SH-SY5Y (cell line): Measurements from ENCODE around the gene DYNC1LI2.

ENCODE experiments used
- GATA2 ChIP-seq: IDR thresholded peaks from 2 replicates; pipeline ENCODE4 v1.6.1; 2011; ENCODE audit warnings: mild to moderate bottlenecking, low read depth, low read length
- GATA3 ChIP-seq: IDR thresholded peaks from 2 replicates; pipeline ENCODE4 v1.6.1; 2011; ENCODE audit warnings: low read depth, mild to moderate bottlenecking, low read length, moderate library complexity

DNA sequence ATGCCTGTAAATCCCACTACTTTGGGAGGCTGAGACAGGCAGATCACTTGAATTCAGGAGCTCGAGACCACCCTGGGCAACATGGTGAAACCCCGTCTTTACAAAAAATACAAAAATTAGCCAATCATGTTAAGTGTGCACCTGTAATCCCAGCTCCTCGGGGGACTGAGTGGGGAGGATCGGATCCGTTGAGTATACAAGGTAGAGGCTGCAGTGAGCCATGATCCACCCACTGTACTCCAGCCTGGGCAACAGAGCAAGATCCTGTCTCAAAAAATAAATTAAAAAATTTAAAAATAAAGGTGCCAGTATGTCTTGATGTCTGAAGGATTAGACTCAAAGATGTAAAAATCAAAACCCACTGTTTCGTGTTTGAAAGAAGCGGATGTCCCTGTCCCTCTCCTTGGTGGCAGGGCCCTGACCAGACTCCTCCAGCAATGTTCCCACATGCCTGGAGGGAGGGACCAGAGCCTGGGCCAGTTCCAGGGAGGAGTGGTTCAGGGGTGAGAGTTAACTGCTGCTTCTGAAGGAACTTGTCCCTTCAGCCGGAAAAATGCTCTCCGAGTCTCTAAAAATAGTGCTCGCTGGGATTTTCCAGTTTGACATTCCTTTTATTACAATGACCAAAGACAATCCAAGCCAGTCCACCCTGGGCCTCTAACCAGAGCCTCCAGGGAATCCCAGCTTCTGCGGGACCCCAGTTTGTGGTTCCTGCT lies 45.5 kb downstream of the DYNC1LI2 start:
- no peak for TF ChIP-seq GATA2
- no peak for TF ChIP-seq GATA3
